HEK293 (cell line): ENCODE data around the gene AP3S2.
A peak's percentile ranks its signal among the peaks of the same experiment; 100 is the strongest.

Experiments
- KLF16 ChIP-seq: fragments of 450-650 bp; formaldehyde crosslinking; IDR thresholded peaks from 2 replicates; pipeline ENCODE4 v1.5.1; 2017; ENCODE audit warnings: missing biosample characterization, missing genetic modification characterization
- MEIS1 ChIP-seq: sonication (generic); formaldehyde crosslinking; IDR thresholded peaks from 2 replicates; pipeline ENCODE4 v1.8.1; 2022; ENCODE audit warnings: missing genetic modification reagents, mild to moderate bottlenecking, borderline replicate concordance
- ZBTB1 ChIP-seq: fragments of 450-650 bp; formaldehyde crosslinking; IDR thresholded peaks from 2 replicates; pipeline ENCODE4 v1.5.1; 2016; ENCODE audit warnings: missing biosample characterization, missing genetic modification characterization
- ZFP69B ChIP-seq: fragments of 450-650 bp; formaldehyde crosslinking; IDR thresholded peaks from 2 replicates; pipeline ENCODE4 v1.5.1; 2016; ENCODE audit warnings: missing biosample characterization, missing genetic modification characterization
- ZNF138 ChIP-seq: fragments of 450-650 bp; formaldehyde crosslinking; IDR thresholded peaks from 2 replicates; pipeline ENCODE4 v1.5.1; 2016; ENCODE audit warnings: missing biosample characterization, missing genetic modification characterization, borderline replicate concordance
- ZSCAN30 ChIP-seq: fragments of 450-650 bp; IDR thresholded peaks from 2 replicates; pipeline ENCODE4 v1.5.1; 2018; ENCODE audit warnings: missing biosample characterization, mild to moderate bottlenecking, missing genetic modification characterization, moderate library complexity
- TF ChIP-seq, protein P1 (sequence below): fragments of 450-650 bp; formaldehyde crosslinking; IDR thresholded peaks from 2 replicates; pipeline ENCODE4 v1.5.1; 2016; ENCODE audit warnings: missing biosample characterization, missing genetic modification characterization
- TF ChIP-seq, protein P2 (sequence below): fragments of 450-650 bp; formaldehyde crosslinking; IDR thresholded peaks from 2 replicates; pipeline ENCODE4 v1.5.1; 2016; ENCODE audit warnings: missing biosample characterization, missing genetic modification characterization
- TF ChIP-seq, protein P3 (sequence below): fragments of 450-650 bp; formaldehyde crosslinking; IDR thresholded peaks from 2 replicates; pipeline ENCODE4 v1.5.1; 2016; ENCODE audit warnings: missing biosample characterization, missing genetic modification characterization, borderline replicate concordance

DNA sequence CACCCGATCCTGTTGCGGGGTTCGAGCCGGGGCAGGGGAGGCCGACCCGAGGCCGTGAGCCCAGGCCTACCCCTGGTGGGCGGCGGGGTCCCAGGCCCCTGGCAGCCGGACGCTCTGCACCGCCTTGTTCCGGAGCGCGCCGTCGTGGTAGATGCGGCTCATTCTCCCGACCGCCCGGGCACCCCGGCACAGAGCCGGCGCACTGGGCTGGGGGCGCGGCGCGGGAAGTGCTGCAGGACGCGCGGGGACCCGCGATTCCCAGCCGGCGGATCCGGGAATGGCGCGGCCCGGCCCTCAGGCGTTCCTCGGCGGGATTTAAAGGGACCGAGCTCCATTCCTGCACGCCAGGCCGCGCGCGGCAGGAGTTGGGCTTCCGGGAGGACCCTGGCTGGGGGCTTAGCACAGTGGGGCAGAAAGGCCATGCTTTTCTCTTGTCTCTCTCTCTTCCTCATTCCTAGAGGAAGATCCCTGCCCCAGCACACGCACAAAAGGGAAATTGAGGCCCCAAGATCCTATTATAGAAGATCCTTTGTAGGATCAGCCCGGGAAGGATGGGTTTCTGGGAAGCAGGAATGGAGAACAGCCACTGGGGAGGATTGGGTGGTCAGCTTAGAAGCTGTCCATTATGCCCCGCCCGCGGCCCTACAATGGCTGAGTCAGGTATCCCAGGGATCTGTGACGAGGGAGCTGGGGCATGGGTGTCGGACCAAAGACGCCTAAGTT is 19.0 kb upstream of the AP3S2 start, which contains the start of gene ARPIN:
- TF ChIP-seq, protein P1, sequence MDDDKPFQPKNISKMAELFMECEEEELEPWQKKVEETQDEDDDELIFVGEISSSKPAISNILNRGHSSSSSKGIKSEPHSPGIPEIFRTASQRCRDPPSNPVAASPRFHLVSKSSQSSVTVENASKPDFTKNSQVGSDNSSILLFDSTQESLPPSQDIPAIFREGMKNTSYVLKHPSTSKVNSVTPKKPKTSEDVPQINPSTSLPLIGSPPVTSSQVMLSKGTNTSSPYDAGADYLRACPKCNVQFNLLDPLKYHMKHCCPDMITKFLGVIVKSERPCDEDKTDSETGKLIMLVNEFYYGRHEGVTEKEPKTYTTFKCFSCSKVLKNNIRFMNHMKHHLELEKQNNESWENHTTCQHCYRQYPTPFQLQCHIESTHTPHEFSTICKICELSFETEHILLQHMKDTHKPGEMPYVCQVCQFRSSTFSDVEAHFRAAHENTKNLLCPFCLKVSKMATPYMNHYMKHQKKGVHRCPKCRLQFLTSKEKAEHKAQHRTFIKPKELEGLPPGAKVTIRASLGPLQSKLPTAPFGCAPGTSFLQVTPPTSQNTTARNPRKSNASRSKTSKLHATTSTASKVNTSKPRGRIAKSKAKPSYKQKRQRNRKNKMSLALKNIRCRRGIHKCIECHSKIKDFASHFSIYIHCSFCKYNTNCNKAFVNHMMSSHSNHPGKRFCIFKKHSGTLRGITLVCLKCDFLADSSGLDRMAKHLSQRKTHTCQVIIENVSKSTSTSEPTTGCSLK = no peak
- TF ChIP-seq ZFP69B (tag by site-specific recombination) (no peak), ZNF138 (tag by site-specific recombination) (no peak), MEIS1 (CRISPR knock-in tag) (no peak), ZBTB1 (tag by site-specific recombination) (no peak), KLF16 (tag by site-specific recombination) (peak; percentile 45; the same call in 1 of the 2 replicates), ZSCAN30 (tag by site-specific recombination) (no peak)
- TF ChIP-seq, protein P2, sequence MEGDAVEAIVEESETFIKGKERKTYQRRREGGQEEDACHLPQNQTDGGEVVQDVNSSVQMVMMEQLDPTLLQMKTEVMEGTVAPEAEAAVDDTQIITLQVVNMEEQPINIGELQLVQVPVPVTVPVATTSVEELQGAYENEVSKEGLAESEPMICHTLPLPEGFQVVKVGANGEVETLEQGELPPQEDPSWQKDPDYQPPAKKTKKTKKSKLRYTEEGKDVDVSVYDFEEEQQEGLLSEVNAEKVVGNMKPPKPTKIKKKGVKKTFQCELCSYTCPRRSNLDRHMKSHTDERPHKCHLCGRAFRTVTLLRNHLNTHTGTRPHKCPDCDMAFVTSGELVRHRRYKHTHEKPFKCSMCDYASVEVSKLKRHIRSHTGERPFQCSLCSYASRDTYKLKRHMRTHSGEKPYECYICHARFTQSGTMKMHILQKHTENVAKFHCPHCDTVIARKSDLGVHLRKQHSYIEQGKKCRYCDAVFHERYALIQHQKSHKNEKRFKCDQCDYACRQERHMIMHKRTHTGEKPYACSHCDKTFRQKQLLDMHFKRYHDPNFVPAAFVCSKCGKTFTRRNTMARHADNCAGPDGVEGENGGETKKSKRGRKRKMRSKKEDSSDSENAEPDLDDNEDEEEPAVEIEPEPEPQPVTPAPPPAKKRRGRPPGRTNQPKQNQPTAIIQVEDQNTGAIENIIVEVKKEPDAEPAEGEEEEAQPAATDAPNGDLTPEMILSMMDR (tag by site-specific recombination) = peak; percentile 47; the same call in 1 of the 2 replicates
- TF ChIP-seq, protein P3, sequence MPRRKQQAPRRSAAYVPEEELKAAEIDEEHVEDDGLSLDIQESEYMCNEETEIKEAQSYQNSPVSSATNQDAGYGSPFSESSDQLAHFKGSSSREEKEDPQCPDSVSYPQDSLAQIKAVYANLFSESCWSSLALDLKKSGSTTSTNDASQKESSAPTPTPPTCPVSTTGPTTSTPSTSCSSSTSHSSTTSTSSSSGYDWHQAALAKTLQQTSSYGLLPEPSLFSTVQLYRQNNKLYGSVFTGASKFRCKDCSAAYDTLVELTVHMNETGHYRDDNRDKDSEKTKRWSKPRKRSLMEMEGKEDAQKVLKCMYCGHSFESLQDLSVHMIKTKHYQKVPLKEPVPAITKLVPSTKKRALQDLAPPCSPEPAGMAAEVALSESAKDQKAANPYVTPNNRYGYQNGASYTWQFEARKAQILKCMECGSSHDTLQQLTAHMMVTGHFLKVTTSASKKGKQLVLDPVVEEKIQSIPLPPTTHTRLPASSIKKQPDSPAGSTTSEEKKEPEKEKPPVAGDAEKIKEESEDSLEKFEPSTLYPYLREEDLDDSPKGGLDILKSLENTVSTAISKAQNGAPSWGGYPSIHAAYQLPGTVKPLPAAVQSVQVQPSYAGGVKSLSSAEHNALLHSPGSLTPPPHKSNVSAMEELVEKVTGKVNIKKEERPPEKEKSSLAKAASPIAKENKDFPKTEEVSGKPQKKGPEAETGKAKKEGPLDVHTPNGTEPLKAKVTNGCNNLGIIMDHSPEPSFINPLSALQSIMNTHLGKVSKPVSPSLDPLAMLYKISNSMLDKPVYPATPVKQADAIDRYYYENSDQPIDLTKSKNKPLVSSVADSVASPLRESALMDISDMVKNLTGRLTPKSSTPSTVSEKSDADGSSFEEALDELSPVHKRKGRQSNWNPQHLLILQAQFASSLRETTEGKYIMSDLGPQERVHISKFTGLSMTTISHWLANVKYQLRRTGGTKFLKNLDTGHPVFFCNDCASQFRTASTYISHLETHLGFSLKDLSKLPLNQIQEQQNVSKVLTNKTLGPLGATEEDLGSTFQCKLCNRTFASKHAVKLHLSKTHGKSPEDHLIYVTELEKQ (tag by site-specific recombination) = no peak
